GM10248 (cell line): ENCODE measurements around the gene C1GALT1.

Experiments
- CTCF ChIA-PET: fragments of 300-600 bp; sonication (Branson Sonifier 250); formaldehyde crosslinking; extraction: SDS; loops from one replicate; lab custom pipeline; 2021; ENCODE audit warnings: antibody characterized with exemption; lab: Yijun Ruan, JAX
- POLR2A ChIA-PET: fragments of 350-650 bp; sonication (Branson Sonifier 250); formaldehyde crosslinking; extraction: SDS; loops from one replicate; lab custom pipeline; 2020; ENCODE audit warnings: antibody characterized with exemption; lab: Yijun Ruan, JAX
- DNase-seq: peaks from one replicate; pipeline ENCODE4 v3.0.0; 2012; ENCODE audit errors: extremely low spot score
- TF ChIP-seq, protein P1 (sequence below): IDR thresholded peaks from 2 replicates; pipeline ENCODE4 v1.5.1; 2012; ENCODE audit warnings: mild to moderate bottlenecking, low read depth; ENCODE audit errors: extremely low read depth, missing control alignments, control extremely low read depth

C1GALT1 gene

DNA sequence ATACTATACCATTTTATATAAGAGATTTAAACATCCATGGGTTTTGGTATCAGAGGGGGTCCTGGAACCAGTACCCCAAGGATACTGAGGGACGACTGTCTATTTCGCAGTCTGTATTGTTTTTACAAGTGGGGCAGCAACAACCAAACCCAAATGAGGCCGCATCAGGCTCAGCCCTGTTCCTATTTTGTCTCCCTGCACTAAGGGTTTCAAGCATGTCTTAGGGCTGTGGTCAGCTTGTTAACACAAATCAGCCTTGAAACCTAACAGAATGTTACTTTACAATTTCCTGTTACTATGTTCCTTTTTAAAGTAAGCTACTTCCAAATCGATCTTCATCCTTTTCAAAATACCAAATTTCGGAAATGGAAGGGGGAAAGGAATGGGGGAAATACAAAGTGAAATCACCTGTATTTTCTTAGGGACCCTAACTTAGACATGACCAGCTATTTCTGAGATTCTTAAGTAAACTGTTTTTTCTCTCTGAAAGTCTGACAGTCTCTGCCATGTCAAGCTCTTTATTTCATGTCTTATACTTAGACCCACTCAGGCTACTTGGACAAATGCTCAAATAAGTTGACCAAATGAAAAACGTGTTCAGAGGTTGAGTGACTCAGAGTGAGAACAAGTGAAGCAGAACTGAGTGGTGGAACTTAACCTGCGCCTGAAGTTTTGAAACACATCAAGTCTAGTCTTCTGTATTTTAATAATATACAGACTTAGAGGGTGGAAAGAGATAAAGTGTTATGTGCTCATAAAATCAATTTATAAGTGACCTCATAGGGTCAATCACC lies 75.8 kb downstream of the C1GALT1 start:
- DNase-seq: peak; percentile 67
- TF ChIP-seq, protein P1, sequence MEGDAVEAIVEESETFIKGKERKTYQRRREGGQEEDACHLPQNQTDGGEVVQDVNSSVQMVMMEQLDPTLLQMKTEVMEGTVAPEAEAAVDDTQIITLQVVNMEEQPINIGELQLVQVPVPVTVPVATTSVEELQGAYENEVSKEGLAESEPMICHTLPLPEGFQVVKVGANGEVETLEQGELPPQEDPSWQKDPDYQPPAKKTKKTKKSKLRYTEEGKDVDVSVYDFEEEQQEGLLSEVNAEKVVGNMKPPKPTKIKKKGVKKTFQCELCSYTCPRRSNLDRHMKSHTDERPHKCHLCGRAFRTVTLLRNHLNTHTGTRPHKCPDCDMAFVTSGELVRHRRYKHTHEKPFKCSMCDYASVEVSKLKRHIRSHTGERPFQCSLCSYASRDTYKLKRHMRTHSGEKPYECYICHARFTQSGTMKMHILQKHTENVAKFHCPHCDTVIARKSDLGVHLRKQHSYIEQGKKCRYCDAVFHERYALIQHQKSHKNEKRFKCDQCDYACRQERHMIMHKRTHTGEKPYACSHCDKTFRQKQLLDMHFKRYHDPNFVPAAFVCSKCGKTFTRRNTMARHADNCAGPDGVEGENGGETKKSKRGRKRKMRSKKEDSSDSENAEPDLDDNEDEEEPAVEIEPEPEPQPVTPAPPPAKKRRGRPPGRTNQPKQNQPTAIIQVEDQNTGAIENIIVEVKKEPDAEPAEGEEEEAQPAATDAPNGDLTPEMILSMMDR: no peak
- POLR2A ChIA-PET: no interaction called here
- CTCF ChIA-PET: interaction anchor here (0.7 kb wide), 1 partner anchor 56 kb away, joined by 3 read pairs; no protein-coding TSS in a partner anchor

- TF ChIP-seq, protein P1: no peak
- ChIA-PET CTCF (no interaction called here), POLR2A (no interaction called here)
- no peak for DNase-seq
Observed at GRCh38 chr7:7261863-7262262, 79.5 kb downstream of the C1GALT1 start.

DNA sequence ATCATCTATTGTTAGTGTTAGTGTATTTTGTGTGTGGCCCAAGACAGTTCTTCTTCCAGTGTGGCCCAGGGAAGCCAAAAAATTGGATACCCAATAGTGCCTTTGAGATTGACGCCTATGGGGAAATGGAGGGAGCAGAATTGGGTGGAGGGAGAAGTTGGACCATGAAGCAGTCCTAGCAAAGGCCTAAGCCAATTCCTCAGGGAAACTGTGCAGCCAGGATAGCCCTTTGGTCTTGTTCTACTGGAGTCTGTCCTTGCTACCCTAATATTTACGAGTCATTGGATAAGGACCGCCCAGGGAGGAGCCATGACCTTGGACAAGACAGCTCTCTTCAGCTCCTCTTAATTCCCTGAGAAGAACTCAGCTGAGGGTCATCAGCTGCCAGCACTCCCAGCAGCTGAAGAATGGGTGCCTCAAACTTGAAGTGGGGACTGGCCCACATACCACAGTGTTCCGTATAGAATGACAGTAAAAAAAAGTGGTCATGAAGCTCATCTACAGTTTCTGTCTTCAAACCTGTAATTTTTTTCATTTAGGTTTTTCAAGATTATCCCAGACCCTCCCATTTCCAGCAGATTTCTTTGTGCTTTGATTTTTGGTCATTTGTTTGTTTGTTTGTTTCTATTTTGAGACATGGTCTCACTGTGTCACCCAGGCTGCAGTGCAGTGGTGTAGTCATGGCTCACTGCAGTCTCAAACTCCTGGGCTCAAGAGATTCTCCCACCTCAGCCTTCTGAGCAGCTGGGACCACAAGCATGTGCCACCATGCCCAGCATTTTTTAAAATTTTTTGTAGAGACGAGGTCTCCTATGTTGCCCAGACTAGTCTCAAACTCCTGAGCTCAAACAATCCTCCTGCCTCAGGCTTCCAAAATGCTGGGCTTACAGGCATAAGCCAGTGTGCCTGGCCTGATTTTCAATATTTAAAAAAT lies 81.2 kb downstream of the C1GALT1 start:
- CTCF ChIA-PET: interaction anchor here (1.3 to 1.5 kb wide), 2 partner anchors 9 to 23 kb away, joined by 3 read pairs; no protein-coding TSS in a partner anchor
- TF ChIP-seq, protein P1: no peak
- POLR2A ChIA-PET: no interaction called here
- DNase-seq: no peak

DNA sequence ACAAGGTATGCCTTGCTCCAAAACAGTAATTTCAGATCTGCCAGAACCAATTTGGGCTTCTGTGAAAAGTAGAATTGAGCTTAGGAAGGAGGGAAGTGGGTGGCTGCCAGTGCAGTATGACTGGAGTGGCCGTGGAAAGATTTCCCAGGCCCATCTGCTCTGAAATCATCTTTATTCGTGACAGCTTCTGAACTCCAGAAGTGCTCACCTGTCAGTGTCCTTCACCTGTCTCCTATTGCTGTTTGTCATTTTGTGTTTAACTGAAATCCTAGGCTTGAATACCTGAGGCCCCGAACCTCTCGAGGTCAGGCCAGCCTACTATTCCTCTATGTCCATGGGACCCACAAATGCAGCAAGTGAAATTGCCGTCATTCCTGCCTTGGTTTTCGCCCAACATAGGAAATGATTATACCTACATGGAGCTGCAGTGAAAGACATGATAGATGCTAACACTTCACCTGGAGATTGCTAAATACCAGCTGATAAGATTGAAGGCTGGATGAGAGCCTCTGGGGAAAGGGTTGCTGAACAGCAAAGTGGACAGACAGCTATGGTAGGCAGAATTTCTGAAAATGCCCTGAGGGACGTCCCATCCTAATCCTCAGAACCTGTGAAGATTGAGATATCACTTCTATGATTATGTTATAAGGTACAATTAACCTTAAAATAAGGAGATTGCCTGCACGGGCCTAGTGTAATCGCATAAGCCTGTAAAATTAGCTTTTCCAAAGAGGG lies 82.1 kb downstream of the C1GALT1 start:
- ChIA-PET POLR2A (no interaction called here), CTCF (interaction anchor here (1.3 to 1.5 kb wide), 3 partner anchors 8 to 25 kb away, joined by 3 to 4 read pairs (median 3); no protein-coding TSS in a partner anchor)
- TF ChIP-seq, protein P1: no peak
- no peak for DNase-seq

DNA sequence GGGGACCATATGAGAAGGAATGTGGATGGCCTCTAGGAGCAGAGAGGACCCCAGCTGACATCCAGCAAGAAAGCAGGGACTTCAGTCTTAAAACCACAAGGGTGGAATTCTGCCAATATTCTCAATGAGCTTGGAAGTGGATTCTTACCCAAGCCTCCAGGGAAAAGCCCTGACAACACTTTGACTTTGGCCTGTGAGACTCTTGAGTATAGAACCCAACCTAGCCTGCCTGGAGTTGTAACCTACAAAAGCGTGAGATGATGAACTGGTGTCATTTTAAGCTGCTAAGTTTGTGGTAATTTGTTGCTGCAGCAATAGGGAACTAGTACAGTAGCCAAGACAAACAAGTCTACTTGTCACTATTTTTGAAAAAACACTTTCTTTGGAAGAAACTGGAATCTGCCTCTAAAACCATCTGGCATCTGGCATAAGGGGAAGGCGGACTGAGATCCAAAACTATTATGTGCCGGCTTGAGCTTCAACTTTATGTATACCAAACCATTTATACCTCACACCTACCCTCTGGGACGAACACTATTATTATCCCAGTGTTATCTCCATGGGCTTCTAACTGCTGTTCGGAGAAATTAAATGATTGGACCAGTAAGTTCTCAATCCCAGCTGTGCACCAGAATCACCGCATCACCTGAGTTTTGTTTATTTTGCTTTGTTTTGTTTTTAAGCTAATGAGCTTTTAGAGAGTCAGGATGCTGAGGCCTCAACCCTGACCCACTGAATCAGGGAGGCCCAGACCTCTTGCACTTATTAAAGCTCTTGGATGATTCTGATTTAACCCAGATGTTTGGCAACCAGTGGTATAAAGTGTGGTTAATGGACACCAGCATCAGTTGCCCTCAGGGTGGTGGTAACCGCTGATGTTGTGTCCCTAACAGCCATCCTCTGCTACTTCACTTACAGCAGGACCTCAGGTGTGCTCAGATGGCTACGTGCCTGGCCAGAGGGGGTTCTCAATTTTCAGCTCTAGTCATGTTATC lies 83.0 kb downstream of the C1GALT1 start:
- ChIA-PET CTCF (interaction anchor here (0.8 to 1.5 kb wide), 4 partner anchors 11 to 24 kb away, joined by 3 to 4 read pairs (median 4); no protein-coding TSS in a partner anchor), POLR2A (no interaction called here)
- DNase-seq: no peak
- TF ChIP-seq, protein P1: no peak
